ENCODE results near the gene PTCD2. TPM values are rescaled to one million over a fixed set of nuclear protein-coding genes. Genes with fewer than 3 reads are reported as not detected.
A peak's percentile ranks its signal among the peaks of the same experiment; 100 is the strongest.

PTCD2 gene
- total and polyA plus RNA-seq, 3 experiments from 2014 or later = 2.6 to 15.0 (median 14.0) TPM

- no peak for DNase-seq
- peak overlapping the region; percentile 34 for H3K27ac ChIP-seq (ENCODE audit: low read depth, low read length)
- H3K9me3 ChIP-seq (ENCODE audit: low read length) = no peaks in the 10 kb centered on the region
- no peaks in the 10 kb centered on the region for H3K4me1 ChIP-seq (ENCODE audit: insufficient read depth, low read length)
- ChIA-PET CTCF (no interaction called here), POLR2A (no interaction called here)
- H3K27me3 Mint-ChIP-seq = no peaks in the 10 kb centered on the region
- H3K4me3 Mint-ChIP-seq = no peak overlapping the region
- H3K4me3 ChIP-seq (ENCODE audit: low read length) = no peak overlapping the region
- no peaks in the 10 kb centered on the region for H3K27me3 ChIP-seq (ENCODE audit: insufficient read depth, low read length, poor library complexity, severe bottlenecking)
- peaks cover 0 to 4% (median 3%) of the 10 kb centered on the region in 3 donors for H3K4me1 Mint-ChIP-seq
- H3K9me3 Mint-ChIP-seq = no peaks in the 10 kb centered on the region
- peaks cover 13 to 42% (median 30%) of the 10 kb centered on the region in 3 donors for H3K36me3 Mint-ChIP-seq
- H3K27ac Mint-ChIP-seq = no peak overlapping the region
- no peaks in the 10 kb centered on the region for H3K36me3 ChIP-seq (ENCODE audit: insufficient read depth, low read length)
Observed at GRCh38 chr5:72281764-72282499, 38.2 kb upstream of the PTCD2 start.

GRCh38 chr5:72282878-72283277 lies 37.3 kb upstream of the PTCD2 start:
- H3K27me3 Mint-ChIP-seq = no peaks in the 10 kb centered on the region
- Histone ChIP-seq H3K4me3 (ENCODE audit: low read length) (no peak overlapping the region), H3K9me3 (ENCODE audit: low read length) (no peaks in the 10 kb centered on the region), H3K27me3 (ENCODE audit: insufficient read depth, low read length, poor library complexity, severe bottlenecking) (no peaks in the 10 kb centered on the region), H3K27ac (ENCODE audit: low read depth, low read length) (peak overlapping the region; percentile 34), H3K36me3 (ENCODE audit: insufficient read depth, low read length) (no peaks in the 10 kb centered on the region), H3K4me1 (ENCODE audit: insufficient read depth, low read length) (no peaks in the 10 kb centered on the region)
- POLR2A ChIA-PET = no interaction called here
- no peaks in the 10 kb centered on the region for H3K9me3 Mint-ChIP-seq
- DNase-seq = no peak
- CTCF ChIA-PET = interaction anchor here (1.0 kb wide), 1 partner anchor 14 kb away, joined by 4 read pairs; no protein-coding TSS in a partner anchor
- peaks cover 0 to 4% (median 3%) of the 10 kb centered on the region in 3 donors for H3K4me1 Mint-ChIP-seq
- H3K36me3 Mint-ChIP-seq = peaks cover 5 to 41% (median 25%) of the 10 kb centered on the region in 3 donors
- peak overlapping the region in 1 of 8 donors; percentile 61 for H3K27ac Mint-ChIP-seq
- no peak overlapping the region for H3K4me3 Mint-ChIP-seq

GRCh38 chr5:72283358-72283757 lies 36.8 kb upstream of the PTCD2 start:
- ChIA-PET CTCF (interaction anchor here (1.0 kb wide), 1 partner anchor 14 kb away, joined by 4 read pairs; no protein-coding TSS in a partner anchor), POLR2A (no interaction called here)
- Histone ChIP-seq H3K27ac (ENCODE audit: low read depth, low read length) (no peak overlapping the region), H3K4me3 (ENCODE audit: low read length) (no peak overlapping the region), H3K4me1 (ENCODE audit: insufficient read depth, low read length) (no peaks in the 10 kb centered on the region), H3K36me3 (ENCODE audit: insufficient read depth, low read length) (no peaks in the 10 kb centered on the region), H3K9me3 (ENCODE audit: low read length) (no peaks in the 10 kb centered on the region), H3K27me3 (ENCODE audit: insufficient read depth, low read length, poor library complexity, severe bottlenecking) (no peaks in the 10 kb centered on the region)
- Mint-ChIP-seq H3K9me3 (no peaks in the 10 kb centered on the region), H3K4me1 (peaks cover 0 to 4% (median 3%) of the 10 kb centered on the region in 3 donors), H3K27ac (peak overlapping the region in 1 of 8 donors; percentile 61), H3K27me3 (no peaks in the 10 kb centered on the region), H3K4me3 (no peak overlapping the region), H3K36me3 (peaks cover 4 to 41% (median 25%) of the 10 kb centered on the region in 3 donors)
- DNase-seq = no peak

GRCh38 chr5:72284559-72285423 lies 35.4 kb upstream of the PTCD2 start:
- Histone ChIP-seq H3K27ac (ENCODE audit: low read depth, low read length) (no peak overlapping the region), H3K36me3 (ENCODE audit: insufficient read depth, low read length) (no peaks in the 10 kb centered on the region), H3K4me1 (ENCODE audit: insufficient read depth, low read length) (no peaks in the 10 kb centered on the region), H3K4me3 (ENCODE audit: low read length) (no peak overlapping the region), H3K27me3 (ENCODE audit: insufficient read depth, low read length, poor library complexity, severe bottlenecking) (no peaks in the 10 kb centered on the region), H3K9me3 (ENCODE audit: low read length) (no peaks in the 10 kb centered on the region)
- Mint-ChIP-seq H3K27ac (peak overlapping the region in 1 of 8 donors; percentile 5), H3K4me1 (peaks cover 0 to 2% (median 0%) of the 10 kb centered on the region in 3 donors), H3K4me3 (no peak overlapping the region), H3K27me3 (no peaks in the 10 kb centered on the region), H3K9me3 (no peaks in the 10 kb centered on the region), H3K36me3 (peaks cover 0 to 43% (median 22%) of the 10 kb centered on the region in 3 donors)
- ChIA-PET POLR2A (no interaction called here), CTCF (interaction anchor here (0.8 to 0.9 kb wide), 2 partner anchors 24 to 30 kb away, joined by 3 read pairs; no protein-coding TSS in a partner anchor)
- DNase-seq = no peak

GRCh38 chr5:72285424-72285821 lies 34.8 kb upstream of the PTCD2 start:
- Mint-ChIP-seq H3K27me3 (no peaks in the 10 kb centered on the region), H3K4me3 (no peak overlapping the region), H3K36me3 (peaks cover 5 to 48% (median 24%) of the 10 kb centered on the region in 3 donors), H3K4me1 (peaks cover 0 to 2% (median 0%) of the 10 kb centered on the region in 3 donors), H3K9me3 (no peaks in the 10 kb centered on the region), H3K27ac (no peak overlapping the region)
- Histone ChIP-seq H3K4me1 (ENCODE audit: insufficient read depth, low read length) (no peaks in the 10 kb centered on the region), H3K27ac (ENCODE audit: low read depth, low read length) (no peak overlapping the region), H3K36me3 (ENCODE audit: insufficient read depth, low read length) (no peaks in the 10 kb centered on the region), H3K4me3 (ENCODE audit: low read length) (no peak overlapping the region), H3K9me3 (ENCODE audit: low read length) (no peaks in the 10 kb centered on the region), H3K27me3 (ENCODE audit: insufficient read depth, low read length, poor library complexity, severe bottlenecking) (no peaks in the 10 kb centered on the region)
- CTCF ChIA-PET = interaction anchor here (0.9 kb wide), 1 partner anchor 23 kb away, joined by 3 read pairs; no protein-coding TSS in a partner anchor
- POLR2A ChIA-PET = no interaction called here
- no peak for DNase-seq

GRCh38 chr5:72286798-72287197 lies 33.4 kb upstream of the PTCD2 start:
- no peak overlapping the region for H3K27ac ChIP-seq (ENCODE audit: low read depth, low read length)
- no peak overlapping the region for H3K4me3 ChIP-seq (ENCODE audit: low read length)
- Mint-ChIP-seq H3K36me3 (peaks cover 5 to 50% (median 24%) of the 10 kb centered on the region in 3 donors), H3K27ac (peak overlapping the region in 1 of 8 donors; percentile 12), H3K4me1 (peaks cover 0 to 2% (median 0%) of the 10 kb centered on the region in 3 donors), H3K4me3 (no peak overlapping the region), H3K9me3 (no peaks in the 10 kb centered on the region), H3K27me3 (no peaks in the 10 kb centered on the region)
- H3K4me1 ChIP-seq (ENCODE audit: insufficient read depth, low read length) = no peaks in the 10 kb centered on the region
- no peaks in the 10 kb centered on the region for H3K27me3 ChIP-seq (ENCODE audit: insufficient read depth, low read length, poor library complexity, severe bottlenecking)
- CTCF ChIA-PET = interaction anchor here (1.0 kb wide), 1 partner anchor 22 kb away, joined by 3 read pairs; no protein-coding TSS in a partner anchor
- DNase-seq = no peak
- H3K9me3 ChIP-seq (ENCODE audit: low read length) = no peaks in the 10 kb centered on the region
- POLR2A ChIA-PET = no interaction called here
- no peaks in the 10 kb centered on the region for H3K36me3 ChIP-seq (ENCODE audit: insufficient read depth, low read length)

GRCh38 chr5:72288924-72289323 lies 31.2 kb upstream of the PTCD2 start:
- no peak overlapping the region for H3K4me3 Mint-ChIP-seq
- Histone ChIP-seq H3K9me3 (ENCODE audit: low read length) (no peaks in the 10 kb centered on the region), H3K36me3 (ENCODE audit: insufficient read depth, low read length) (peaks cover 4% of the 10 kb centered on the region), H3K4me1 (ENCODE audit: insufficient read depth, low read length) (no peaks in the 10 kb centered on the region), H3K27ac (ENCODE audit: low read depth, low read length) (no peak overlapping the region), H3K27me3 (ENCODE audit: insufficient read depth, low read length, poor library complexity, severe bottlenecking) (no peaks in the 10 kb centered on the region), H3K4me3 (ENCODE audit: low read length) (no peak overlapping the region)
- ChIA-PET POLR2A (no interaction called here), CTCF (interaction anchor here (4.2 kb wide), 1 partner anchor 19 kb away, joined by 16 read pairs; no protein-coding TSS in a partner anchor)
- H3K27me3 Mint-ChIP-seq = no peaks in the 10 kb centered on the region
- H3K9me3 Mint-ChIP-seq = no peaks in the 10 kb centered on the region
- H3K36me3 Mint-ChIP-seq = peaks cover 11 to 51% (median 15%) of the 10 kb centered on the region in 3 donors
- H3K27ac Mint-ChIP-seq = peak overlapping the region in 1 of 8 donors; percentile 10
- peaks cover 0 to 4% (median 0%) of the 10 kb centered on the region in 3 donors for H3K4me1 Mint-ChIP-seq
- DNase-seq = no peak

Measured in CD8-positive, alpha-beta memory T cell (primary cell).